ENCODE results near the gene PRKN.

DNA sequence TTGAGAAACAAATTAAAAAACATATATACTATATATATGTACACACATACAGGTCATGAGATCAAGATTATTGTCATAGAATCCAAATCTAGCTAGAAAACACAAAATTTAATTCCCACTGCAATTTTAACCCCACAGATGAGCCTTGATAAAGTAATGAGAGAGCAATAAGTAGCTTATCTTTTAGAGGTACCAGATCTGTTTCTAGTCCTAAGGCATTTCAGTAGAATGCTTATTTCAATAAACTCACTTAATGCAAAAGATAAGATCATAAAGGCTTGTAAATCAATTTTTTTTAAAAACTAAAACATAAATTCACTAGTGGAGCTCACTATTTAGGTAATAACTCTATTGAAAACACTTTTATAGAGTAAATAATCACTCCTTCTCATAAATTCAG lies 47.2 kb downstream of the PRKN start:
- TF ChIP-seq GATA3 (IDR thresholded peaks at IDR 0.05; ENCODE audit: low read depth, low read length) (peak; percentile 100), GATA2 (IDR thresholded peaks at IDR 0.05; ENCODE audit: low read depth, low read length) (peak; percentile 78)
